GM19397 (cell line): ENCODE results near the gene ZNF655.

Experiments used
- ATAC-seq: cut with Tn5 transposase; IDR thresholded peaks from one replicate; pipeline ENCODE4 v1.9.1; 2021; ENCODE audit warnings: mild to moderate bottlenecking, moderate library complexity; ENCODE audit not compliant: unreplicated experiment

The ZNF655 gene

DNA sequence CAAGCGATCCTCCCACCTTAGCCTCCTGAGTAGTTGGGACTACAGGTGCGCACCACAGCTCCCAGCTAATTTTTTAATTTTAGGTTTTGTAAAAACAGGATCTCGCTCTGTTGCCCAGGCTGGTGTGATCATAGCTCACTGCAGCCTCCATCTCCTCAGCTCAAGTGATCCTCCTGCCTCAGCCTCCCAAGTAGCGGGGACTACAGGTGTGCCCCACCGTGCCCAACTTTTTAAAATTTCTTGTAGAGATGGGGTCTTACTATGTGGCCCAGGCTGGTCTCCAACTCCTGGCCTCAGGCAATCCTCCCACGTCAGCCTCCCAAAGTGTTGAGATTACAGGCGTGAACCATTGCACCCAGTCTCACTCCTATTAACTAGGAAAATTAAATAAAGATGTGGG lies 47.1 kb downstream of the ZNF655 start:
- no peak for ATAC-seq

DNA sequence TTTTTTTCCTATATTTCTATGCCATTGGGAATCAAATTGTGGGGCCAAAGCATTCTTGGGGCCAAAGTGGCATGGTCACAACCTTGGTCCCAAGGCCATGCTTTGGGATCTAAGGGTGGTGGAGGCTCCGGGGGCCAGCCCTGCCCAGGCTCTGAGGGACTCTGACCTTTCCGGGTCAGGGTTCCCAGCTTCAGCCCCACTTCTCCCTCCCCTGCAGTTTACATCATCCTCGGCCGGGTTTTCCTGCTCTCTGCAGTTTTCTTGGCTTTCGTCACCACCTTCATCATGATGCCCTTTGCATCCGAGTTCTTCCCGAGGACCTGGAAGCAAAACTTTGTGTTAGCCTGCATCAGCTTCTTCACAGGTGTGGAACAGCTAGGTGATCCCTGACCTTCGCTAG lies 48.1 kb downstream of the ZNF655 start:
- no peak for ATAC-seq

- ATAC-seq: no peak
These were observed 49.1 kb downstream of the ZNF655 start for GRCh38 chr7:99607548-99607947.

- no peak for ATAC-seq
These were observed 56.1 kb downstream of the ZNF655 start for GRCh38 chr7:99614495-99614894.

- ATAC-seq: no peak
These were observed 57.5 kb downstream of the ZNF655 start for GRCh38 chr7:99615989-99616358.

DNA sequence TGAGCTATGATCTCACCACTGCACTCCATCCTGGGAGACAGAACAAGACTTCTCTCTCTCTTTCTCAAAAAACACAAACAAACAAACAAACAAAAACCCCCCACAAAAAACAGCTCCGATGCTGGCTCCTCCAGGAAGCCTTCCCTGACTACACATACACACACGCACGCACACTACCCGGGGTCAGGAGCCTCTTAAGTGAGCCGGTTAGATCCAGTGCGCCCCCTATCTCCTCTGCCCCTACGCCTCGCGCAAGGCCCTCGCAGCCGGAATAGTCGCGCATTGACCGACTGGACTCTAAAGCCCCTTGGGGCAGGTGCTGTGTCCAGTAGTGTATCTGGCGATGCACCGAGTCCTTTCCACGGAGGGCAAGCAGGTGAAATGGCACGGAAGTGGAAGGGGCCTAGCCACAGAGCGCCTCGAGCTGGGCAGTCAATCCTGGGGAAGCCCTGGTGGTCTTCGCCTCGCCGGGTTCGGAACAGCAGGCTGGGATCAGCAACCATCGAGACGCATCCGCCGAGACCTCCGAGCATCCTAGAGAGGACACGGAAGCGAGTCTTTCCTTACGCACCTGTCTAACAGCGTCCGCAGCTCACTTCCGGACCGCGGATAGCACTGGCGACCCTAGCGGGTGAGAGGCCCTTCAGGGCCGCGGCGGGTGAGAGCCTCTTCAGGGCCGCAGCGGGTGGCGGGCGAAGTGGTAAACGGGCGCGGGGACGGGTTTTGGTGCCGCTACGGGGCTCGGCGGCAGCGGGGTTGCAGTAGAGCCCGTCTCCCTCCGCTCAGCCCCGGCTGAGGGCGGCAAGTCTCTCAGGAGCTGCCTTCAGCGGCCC lies 58.1 kb downstream of the ZNF655 start, which contains the start of gene ZSCAN25:
Gene ZSCAN25 (plus strand): TSS at position 588 of the 833 bp plus-strand sequence. CDS start 2,661 bp downstream, outside the sequence.
- peak; percentile 93 for ATAC-seq

DNA sequence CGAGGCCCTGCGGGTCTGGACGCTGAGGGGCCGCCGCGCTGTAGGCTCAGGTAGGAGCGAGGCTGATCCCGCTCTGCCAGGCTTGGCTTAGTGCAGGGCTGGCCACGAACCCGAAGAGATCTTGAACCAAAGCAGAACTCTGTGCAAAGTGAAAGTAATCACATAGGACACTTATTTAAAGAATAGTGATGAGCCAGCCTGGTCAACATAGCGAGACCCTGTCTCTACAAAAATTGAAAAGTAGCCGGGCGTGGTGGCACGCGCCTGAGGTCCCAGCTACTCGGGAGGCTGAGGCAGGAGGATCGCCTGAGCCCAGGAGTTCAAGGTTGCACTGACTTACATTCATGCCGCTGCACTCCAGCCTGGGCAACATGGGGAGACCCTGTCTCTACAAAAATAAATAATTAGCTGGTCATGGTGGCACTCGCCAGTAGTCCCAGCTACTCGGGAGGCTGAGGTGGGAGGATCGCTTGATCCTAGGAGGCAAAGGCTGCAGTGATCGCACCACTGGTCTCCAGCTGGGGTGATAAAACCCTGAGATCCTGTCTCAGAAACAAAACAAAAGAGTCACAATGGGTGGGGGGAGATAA lies 58.8 kb downstream of the ZNF655 start:
- no peak for ATAC-seq

- no peak for ATAC-seq
These were observed 60.3 kb downstream of the ZNF655 start for GRCh38 chr7:99618726-99619125.

DNA sequence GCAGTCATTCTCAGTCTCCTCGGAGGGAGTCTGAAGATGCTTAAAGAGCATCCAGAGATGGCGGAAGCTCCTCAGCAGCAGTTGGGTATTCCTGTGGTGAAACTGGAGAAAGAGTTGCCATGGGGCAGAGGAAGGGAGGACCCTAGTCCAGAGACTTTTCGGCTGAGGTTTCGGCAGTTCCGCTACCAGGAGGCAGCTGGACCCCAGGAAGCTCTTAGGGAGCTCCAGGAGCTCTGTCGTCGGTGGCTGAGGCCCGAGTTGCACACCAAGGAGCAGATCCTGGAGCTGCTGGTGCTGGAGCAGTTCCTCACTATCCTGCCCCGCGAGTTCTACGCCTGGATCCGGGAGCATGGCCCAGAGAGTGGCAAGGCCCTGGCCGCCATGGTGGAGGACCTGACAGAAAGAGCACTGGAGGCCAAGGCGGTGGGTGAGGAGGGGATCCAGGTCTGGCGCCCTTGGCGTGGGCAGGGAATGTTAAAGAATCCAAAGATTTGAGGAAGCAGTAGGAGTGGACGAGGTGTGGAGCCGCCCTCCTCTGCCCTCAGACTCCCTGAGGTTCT lies 61.2 kb downstream of the ZNF655 start:
- ATAC-seq: no peak

DNA sequence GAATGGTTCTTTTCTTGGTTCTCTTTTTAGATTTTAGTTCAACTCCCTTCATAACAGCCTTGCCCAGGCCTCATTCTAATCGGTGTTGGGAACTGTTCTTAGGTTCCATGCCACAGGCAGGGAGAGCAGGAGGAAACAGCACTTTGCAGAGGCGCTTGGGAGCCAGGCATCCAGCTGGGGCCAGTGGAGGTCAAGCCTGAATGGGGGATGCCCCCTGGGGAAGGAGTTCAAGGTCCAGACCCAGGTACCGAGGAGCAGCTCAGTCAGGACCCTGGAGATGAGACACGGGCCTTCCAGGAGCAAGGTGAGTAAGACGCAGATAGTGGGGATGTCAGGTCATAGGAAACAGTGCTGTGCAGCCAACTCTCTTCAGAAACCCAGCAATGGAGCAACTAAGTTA lies 62.8 kb downstream of the ZNF655 start:
- ATAC-seq: no peak

- ATAC-seq: no peak
These were observed 64.2 kb downstream of the ZNF655 start for GRCh38 chr7:99622596-99622995.

GRCh38 chr7:99623091-99623693 lies 64.8 kb downstream of the ZNF655 start:
- ATAC-seq: no peak

DNA sequence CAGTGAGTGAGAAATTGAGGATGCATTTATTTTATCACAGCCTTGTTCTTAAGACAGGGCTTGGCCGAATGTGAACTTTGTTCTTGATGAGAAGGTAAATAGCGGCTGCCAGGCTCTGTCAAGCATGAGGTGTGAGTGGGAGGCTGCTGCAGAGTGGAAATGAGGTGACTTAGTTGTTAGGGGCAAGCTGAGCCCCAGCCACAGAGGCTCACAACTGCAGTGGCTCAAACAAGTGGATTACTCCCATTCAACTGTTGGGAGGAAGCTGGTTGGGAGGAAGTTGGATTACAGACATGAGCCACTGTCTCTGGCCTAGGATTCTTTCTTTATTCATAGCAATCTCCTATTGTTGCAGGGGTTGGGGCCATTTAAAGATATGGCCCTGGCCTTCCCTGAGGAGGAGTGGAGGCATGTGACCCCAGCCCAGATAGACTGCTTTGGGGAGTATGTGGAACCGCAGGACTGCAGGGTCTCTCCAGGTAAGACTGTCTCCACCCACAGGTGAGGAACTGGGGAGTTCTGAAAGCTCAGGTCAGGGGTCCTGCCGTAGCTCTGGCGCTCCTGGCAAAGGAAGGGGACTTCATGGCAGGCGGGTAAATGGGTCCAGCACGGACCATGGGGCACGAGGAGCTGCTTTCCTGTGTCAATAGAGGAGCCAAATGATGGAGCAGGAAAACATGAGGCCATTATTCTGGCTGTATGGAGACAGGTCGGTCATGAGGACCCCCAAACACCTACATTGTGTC lies 65.4 kb downstream of the ZNF655 start:
- ATAC-seq: no peak

- no peak for ATAC-seq
These were observed 66.0 kb downstream of the ZNF655 start for GRCh38 chr7:99624484-99624883.

GRCh38 chr7:99625321-99625720 lies 66.9 kb downstream of the ZNF655 start:
- ATAC-seq: no peak

- no peak for ATAC-seq
These were observed 67.5 kb downstream of the ZNF655 start for GRCh38 chr7:99625961-99626360.
